B cell (primary cell): ENCODE measurements around the gene ZBTB25. TPM values are rescaled to one million over a fixed set of nuclear protein-coding genes. Genes with fewer than 3 reads are reported as not detected.
A peak's percentile ranks its signal among the peaks of the same experiment; 100 is the strongest.

Experiments
- ATAC-seq: fragments of 200-7000 bp; cut with Tn5 transposase; one replicate; pipeline ENCODE4 v1.10.0; 2021; ENCODE audit warnings: low read depth, mild to moderate bottlenecking, moderate number of reproducible peaks, moderate library complexity
- CTCF ChIA-PET: fragments of 350-600 bp; sonication (Branson Sonifier 250); formaldehyde crosslinking; loops from one replicate; lab custom pipeline; 2021; ENCODE audit warnings: antibody characterized with exemption, inconsistent platforms; lab: Charles Lee
- POLR2A ChIA-PET: fragments of 350-600 bp; sonication (Branson Sonifier 250); formaldehyde crosslinking; loops from one replicate; lab custom pipeline; 2021; ENCODE audit warnings: antibody characterized with exemption; lab: Charles Lee
- DNase-seq: peaks from one replicate; pipeline ENCODE4 v3.0.0; 2013
- H2AFZ ChIP-seq: 2 replicates; pipeline ENCODE4 v1.6.1; 2012; ENCODE audit warnings: mild to moderate bottlenecking, low read depth, low read length; ENCODE audit not compliant: insufficient read depth, poor library complexity, severe bottlenecking
- H3K27ac ChIP-seq, 2 donors: 1 replicate in 1 of 2; 2 replicates in 1 of 2; pipeline ENCODE4 v1.5.1; 2012 to 2013; ENCODE audit warnings: low read length in 2 of 2, mild to moderate bottlenecking in 2 of 2, moderate library complexity in 1 of 2
- H3K27me3 ChIP-seq, 4 experiments: fragments of 200-600 bp in 1 of 4; sonication (generic) in 1 of 4; replicated peaks in 1 of 4; 1 replicate in 2 of 4; 2 replicates in 2 of 4; pipeline versions ENCODE4 v1.6.1 to v1.7.0; 2013 to 2016; ENCODE audit warnings: low read length in 3 of 4, mild to moderate bottlenecking in 2 of 4, mixed read lengths in 1 of 4, moderate library complexity in 1 of 4; ENCODE audit not compliant: insufficient read depth in 4 of 4, control insufficient read depth in 3 of 4; ENCODE audit errors: control extremely low read depth in 1 of 4
- H3K36me3 ChIP-seq, 2 experiments: replicated peaks in 1 of 2; 1 replicate in 1 of 2; 2 replicates in 1 of 2; pipeline versions ENCODE4 v1.6.1 to v1.7.1; 2013; ENCODE audit warnings: low read length in 1 of 2; ENCODE audit not compliant: insufficient read depth in 2 of 2, control insufficient read depth in 1 of 2; ENCODE audit errors: control extremely low read depth in 1 of 2, extremely low read depth in 1 of 2
- H3K4me1 ChIP-seq, 2 donors: fragments of 200-600 bp in 1 of 2; sonication (generic) in 1 of 2; 1 replicate in 1 of 2; 2 replicates in 1 of 2; pipeline versions ENCODE4 v1.5.1 to v1.6.1; 2013 to 2017; ENCODE audit warnings: low read length in 2 of 2; ENCODE audit not compliant: control insufficient read depth in 2 of 2, insufficient read depth in 2 of 2
- H3K4me2 ChIP-seq: replicated peaks from 2 replicates; pipeline ENCODE3; 2012; ENCODE audit warnings: mild to moderate bottlenecking, low read depth, low read length; ENCODE audit not compliant: poor library complexity, severe bottlenecking
- H3K4me3 ChIP-seq, 5 experiments: fragments of 200-600 bp in 1 of 5; sonication (generic) in 1 of 5; 1 replicate in 3 of 5; 2 replicates in 2 of 5; pipeline versions ENCODE4 v1.5.1 to v1.7.0; 2011 to 2016; ENCODE audit warnings: low read length in 4 of 5, mild to moderate bottlenecking in 4 of 5, low read depth in 2 of 5, control low read depth in 1 of 5, moderate library complexity in 1 of 5; ENCODE audit not compliant: insufficient read depth in 1 of 5; ENCODE audit errors: control extremely low read depth in 1 of 5, extremely low read depth in 1 of 5
- H3K79me2 ChIP-seq: fragments of 200-600 bp; sonication (generic); one replicate; pipeline ENCODE4 v1.6.0; 2016; ENCODE audit warnings: low read length; ENCODE audit not compliant: control insufficient read depth, insufficient read depth
- H3K9ac ChIP-seq: fragments of 200-600 bp; sonication (generic); 2 replicates; pipeline ENCODE4 v1.6.1; 2017; ENCODE audit warnings: mild to moderate bottlenecking, low read length, moderate library complexity
- H3K9me3 ChIP-seq, 3 donors: one replicate each; pipeline versions ENCODE4 v1.6.1 to v1.7.1; 2013; ENCODE audit warnings: low read length in 2 of 3; ENCODE audit not compliant: control insufficient read depth in 2 of 3, insufficient read depth in 1 of 3; ENCODE audit errors: control extremely low read depth in 1 of 3
- H4K20me1 ChIP-seq: 2 replicates; pipeline ENCODE4 v1.6.0; 2012; ENCODE audit warnings: mild to moderate bottlenecking, low read length; ENCODE audit not compliant: insufficient read depth, control insufficient read depth, poor library complexity, severe bottlenecking
- H3K27ac Mint-ChIP-seq: one replicate; pipeline ENCODE4 v1.8.0; 2021; ENCODE audit warnings: mixed read lengths
- H3K27me3 Mint-ChIP-seq: one replicate; pipeline ENCODE4 v1.8.0; 2021; ENCODE audit warnings: mixed read lengths
- H3K4me1 Mint-ChIP-seq: one replicate; pipeline ENCODE4 v1.8.0; 2021; ENCODE audit warnings: mixed read lengths
- H3K4me3 Mint-ChIP-seq: one replicate; pipeline ENCODE4 v1.8.0; 2021; ENCODE audit warnings: mixed read lengths
- H3K9me3 Mint-ChIP-seq: one replicate; pipeline ENCODE4 v1.8.0; 2022; ENCODE audit warnings: mixed read lengths; ENCODE audit not compliant: insufficient read depth
- CTCF ChIP-seq: fragments of 200-600 bp; IDR thresholded peaks from one replicate; pipeline ENCODE4 v1.8.0; 2022; ENCODE audit warnings: antibody characterized with exemption, mild to moderate bottlenecking
- EZH2 ChIP-seq: IDR thresholded peaks from 2 replicates; pipeline ENCODE4 v1.6.1; 2012; ENCODE audit warnings: borderline replicate concordance, low read depth, mild to moderate bottlenecking, moderate library complexity, low read length; ENCODE audit not compliant: insufficient read depth, poor library complexity, severe bottlenecking
- WGBS: methylation state at CpG from one replicate; pipeline ENCODE4 v1.1.5; 2013; ENCODE audit warnings: missing lambda C conversion rate; ENCODE audit not compliant: insufficient coverage; 5-methylcytosine and 5-hydroxymethylcytosine counted together
- intact Hi-C: fragments of 100-400 bp; cut with micrococcal nuclease; formaldehyde crosslinking; loops from one replicate; pipeline ENCODE4 v1.10.0; 2022
- polyA plus RNA-seq: library from polyadenylated mRNA; depleted of rRNA; stranded (reverse); fragments of >200 nt; gene quantifications from 2 replicates; pipeline ENCODE4 v1.2.3, GENCODE V29; 2012
- total RNA-seq, 2 donors: library from RNA; stranded (reverse); fragments of 120-200 nt in 1 of 2; gene quantifications; 1 replicate in 1 of 2; 2 replicates in 1 of 2; pipeline versions ENCODE4 v1.2.3 to v1.2.4, GENCODE V29; 2013 to 2022

ZBTB25 gene
- total and polyA plus RNA-seq, 2 donors (not counting 1 experiment from before 2014, with no cell fraction given) = 20.8 to 45.7 TPM

- Histone ChIP-seq H2AFZ (no peak overlapping the region), H3K4me3 (no peak overlapping the region), H3K9ac (no peak overlapping the region), H3K9me3 (no peaks in the 10 kb centered on the region), H3K4me1 (peaks cover 36 to 38% of the 10 kb centered on the region in 2 donors), H3K4me2 (peak overlapping the region; percentile 26), H3K27me3 (no peaks in the 10 kb centered on the region), H3K27ac (no peak overlapping the region), H3K36me3 (peaks cover 0 to 7% of the 10 kb centered on the region in 2 experiments), H3K79me2 (no peaks in the 10 kb centered on the region), H4K20me1 (no peaks in the 10 kb centered on the region)
- Mint-ChIP-seq H3K9me3 (no peaks in the 10 kb centered on the region), H3K4me3 (peak overlapping the region; percentile 42), H3K27ac (no peak overlapping the region), H3K4me1 (peaks cover 68% of the 10 kb centered on the region), H3K27me3 (no peaks in the 10 kb centered on the region)
- ChIA-PET CTCF (interaction anchor here (2.0 to 4.1 kb wide), 3 partner anchors 16 to 48 kb away, joined by 8 to 38 read pairs (median 17); no protein-coding TSS in a partner anchor), POLR2A (interaction anchor here (0.6 to 1.9 kb wide), 4 partner anchors 9 to 380 kb away, joined by 4 to 7 read pairs (median 6); no protein-coding TSS in a partner anchor)
- WGBS = no CpG with 5 or more reads among the region's 2 CpGs
- DNase-seq = peak; percentile 51
- peak; percentile 25 for ATAC-seq
- intact Hi-C loops = no loop called here
- no peak for TF ChIP-seq EZH2
- TF ChIP-seq CTCF = no peak
Observed at GRCh38 chr14:64463195-64463594, 40.4 kb downstream of the ZBTB25 start.

GRCh38 chr14:64461221-64461620, 42.4 kb downstream of the ZBTB25 start:
- DNase-seq (no peak), ATAC-seq (no peak)
- Histone ChIP-seq H3K79me2 (no peaks in the 10 kb centered on the region), H3K4me1 (peaks cover 42 to 45% of the 10 kb centered on the region in 2 donors), H3K4me2 (no peak overlapping the region), H4K20me1 (no peaks in the 10 kb centered on the region), H3K27me3 (no peaks in the 10 kb centered on the region), H2AFZ (no peak overlapping the region), H3K27ac (no peak overlapping the region), H3K9ac (no peak overlapping the region), H3K4me3 (no peak overlapping the region), H3K36me3 (peaks cover 0 to 7% of the 10 kb centered on the region in 2 experiments), H3K9me3 (no peaks in the 10 kb centered on the region)
- 100% methylated on average over 2 of the region's 3 CpGs for WGBS
- CTCF ChIA-PET = interaction anchor here (3.3 to 4.1 kb wide), 2 partner anchors 17 to 31 kb away, joined by 17 to 38 read pairs; no protein-coding TSS in a partner anchor
- no peaks in the 10 kb centered on the region for H3K27me3 Mint-ChIP-seq
- no peak overlapping the region for H3K27ac Mint-ChIP-seq
- H3K9me3 Mint-ChIP-seq = no peaks in the 10 kb centered on the region
- H3K4me1 Mint-ChIP-seq = peaks cover 62% of the 10 kb centered on the region
- H3K4me3 Mint-ChIP-seq = no peak overlapping the region
- POLR2A ChIA-PET = interaction anchor here (0.6 kb wide), 1 partner anchor 19 kb away, joined by 10 read pairs; no protein-coding TSS in a partner anchor
- no peak for TF ChIP-seq CTCF
- intact Hi-C loops = no loop called here
